Measurements from ENCODE around the gene NAP1L5. TPM values are rescaled to one million over a fixed set of nuclear protein-coding genes. Genes with fewer than 3 reads are reported as not detected.

The NAP1L5 gene
- total and polyA plus RNA-seq, 4 donors: 2.0 to 10.0 (median 2.9) TPM

Small RNA genes lying within 50 kb of the gene (small RNA-seq; reads per million reads assigned to genes)
- gene RF02115 (not detected), gene RNU6-33P (0.07 reads per million)

Other genes with a start within 250 kb of the NAP1L5 start
- 1 to 10 TPM; 2.8 to 3.0 TPM for gene HERC5, start 240.7 kb downstream of the NAP1L5 start, total RNA-seq
- gene HERC5, start 240.7 kb downstream of the NAP1L5 start, polyA plus RNA-seq: 1 to 10 TPM; 1.5 to 5.0 TPM
- 10 to 100 TPM; 28.8 to 60.4 TPM for gene PYURF, start 174.1 kb downstream of the NAP1L5 start, total RNA-seq
- gene PYURF, start 174.1 kb downstream of the NAP1L5 start, polyA plus RNA-seq: 10 to 100 TPM; 56.9 to 86.0 TPM
- gene HERC3, start 105.3 kb downstream of the NAP1L5 start, total RNA-seq: 10 to 100 TPM; 14.3 to 22.1 TPM
- gene HERC3, start 105.3 kb downstream of the NAP1L5 start, polyA plus RNA-seq: 1 to 10 TPM; 5.1 to 5.8 TPM